BE2C (cell line): ENCODE results near the gene C6orf163.

Experiments
- DNase-seq: peaks from one replicate; pipeline ENCODE4 v3.0.0-alpha.2; 2020
- H3K27me3 ChIP-seq: fragments of 250-450 bp; sonication (Bioruptor Pico); 2 replicates; pipeline ENCODE4 v1.5.1; 2020; ENCODE audit warnings: mild to moderate bottlenecking
- H3K36me3 ChIP-seq: fragments of 250-450 bp; sonication (Bioruptor Pico); 2 replicates; pipeline ENCODE4 v1.5.1; 2020; ENCODE audit warnings: mild to moderate bottlenecking
- H3K4me1 ChIP-seq: fragments of 250-450 bp; sonication (Bioruptor Pico); 2 replicates; pipeline ENCODE4 v1.5.1; 2020
- H3K4me3 ChIP-seq: 2 replicates; pipeline ENCODE4 v1.5.1; 2011; ENCODE audit warnings: low read depth, low read length
- H3K9me3 ChIP-seq: fragments of 250-450 bp; sonication (Bioruptor Pico); 2 replicates; pipeline ENCODE4 v1.5.1; 2020
- TF ChIP-seq, protein P1 (sequence below): IDR thresholded peaks from 2 replicates; pipeline ENCODE4 v1.5.1; 2012; ENCODE audit warnings: mild to moderate bottlenecking, low read depth, low read length

C6orf163 gene

DNA sequence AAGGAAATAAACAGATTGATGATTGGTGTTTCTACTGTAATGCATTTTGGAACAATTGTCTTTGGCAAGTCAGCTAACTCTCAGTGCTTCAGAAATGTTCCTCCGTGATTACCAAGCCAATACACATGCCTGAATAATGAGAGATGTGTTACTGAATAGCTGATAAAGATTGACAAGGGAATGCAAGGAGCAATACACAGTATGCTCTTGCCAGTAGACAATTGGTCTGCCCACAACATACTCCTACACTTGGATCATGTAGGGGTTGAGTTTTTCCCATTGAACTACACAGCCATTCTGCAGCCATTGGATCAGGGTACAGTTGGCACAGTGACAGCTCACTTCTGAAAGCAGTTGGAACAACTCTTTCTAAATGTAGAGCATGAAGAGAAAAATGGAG, 9.9 kb upstream of the C6orf163 start:
- Histone ChIP-seq H3K9me3 (no peaks in the 10 kb centered on the region), H3K27me3 (no peaks in the 10 kb centered on the region), H3K4me3 (no peak overlapping the region), H3K36me3 (no peaks in the 10 kb centered on the region), H3K4me1 (no peaks in the 10 kb centered on the region; the same call in 1 of the 2 replicates)
- DNase-seq: no peak
- TF ChIP-seq, protein P1, sequence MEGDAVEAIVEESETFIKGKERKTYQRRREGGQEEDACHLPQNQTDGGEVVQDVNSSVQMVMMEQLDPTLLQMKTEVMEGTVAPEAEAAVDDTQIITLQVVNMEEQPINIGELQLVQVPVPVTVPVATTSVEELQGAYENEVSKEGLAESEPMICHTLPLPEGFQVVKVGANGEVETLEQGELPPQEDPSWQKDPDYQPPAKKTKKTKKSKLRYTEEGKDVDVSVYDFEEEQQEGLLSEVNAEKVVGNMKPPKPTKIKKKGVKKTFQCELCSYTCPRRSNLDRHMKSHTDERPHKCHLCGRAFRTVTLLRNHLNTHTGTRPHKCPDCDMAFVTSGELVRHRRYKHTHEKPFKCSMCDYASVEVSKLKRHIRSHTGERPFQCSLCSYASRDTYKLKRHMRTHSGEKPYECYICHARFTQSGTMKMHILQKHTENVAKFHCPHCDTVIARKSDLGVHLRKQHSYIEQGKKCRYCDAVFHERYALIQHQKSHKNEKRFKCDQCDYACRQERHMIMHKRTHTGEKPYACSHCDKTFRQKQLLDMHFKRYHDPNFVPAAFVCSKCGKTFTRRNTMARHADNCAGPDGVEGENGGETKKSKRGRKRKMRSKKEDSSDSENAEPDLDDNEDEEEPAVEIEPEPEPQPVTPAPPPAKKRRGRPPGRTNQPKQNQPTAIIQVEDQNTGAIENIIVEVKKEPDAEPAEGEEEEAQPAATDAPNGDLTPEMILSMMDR: no peak

DNA sequence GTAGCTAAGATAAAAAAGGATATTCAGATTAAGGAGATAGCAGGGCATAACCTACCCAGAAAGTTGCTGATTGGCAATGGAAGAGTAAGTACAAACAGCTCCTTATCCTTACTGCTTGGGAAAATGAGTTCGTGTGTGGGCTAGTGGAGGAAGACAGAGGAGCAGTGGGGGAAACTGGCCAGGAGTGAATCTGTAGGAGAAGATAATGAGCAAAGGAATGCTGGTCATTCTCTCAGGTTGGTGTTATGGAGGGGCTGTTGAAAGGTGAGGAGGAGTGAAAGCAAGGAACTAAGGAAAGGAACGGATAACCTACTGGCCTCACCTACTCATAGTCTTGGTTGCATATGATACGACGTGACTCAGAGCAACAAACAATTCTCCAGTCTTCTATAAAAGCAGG, 8.2 kb upstream of the C6orf163 start:
- no peak for DNase-seq
- H3K9me3 ChIP-seq: no peaks in the 10 kb centered on the region
- TF ChIP-seq, protein P1: no peak
- no peaks in the 10 kb centered on the region for H3K27me3 ChIP-seq
- H3K4me3 ChIP-seq: no peak overlapping the region
- H3K36me3 ChIP-seq: no peaks in the 10 kb centered on the region
- H3K4me1 ChIP-seq: no peaks in the 10 kb centered on the region; the same call in 1 of the 2 replicates

DNA sequence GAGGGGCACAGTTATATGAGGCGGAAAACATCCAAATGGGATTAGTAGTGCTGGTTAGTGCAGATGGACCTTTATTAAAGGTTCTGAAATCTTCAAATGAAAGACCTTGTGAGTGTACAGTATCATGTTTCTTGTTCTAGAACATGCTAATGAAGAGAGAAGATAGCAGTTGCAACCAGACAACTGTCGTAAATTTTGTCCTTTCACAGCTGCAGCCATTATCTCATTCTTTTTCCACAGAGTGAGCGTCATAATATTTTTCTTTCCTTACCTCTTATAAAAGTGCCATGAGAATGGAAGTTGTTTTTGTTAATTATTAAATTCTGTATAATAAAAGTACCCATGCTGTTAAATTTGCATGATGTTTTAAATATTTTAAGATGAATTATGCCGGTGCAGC, 4.4 kb upstream of the C6orf163 start:
- no peak for DNase-seq
- Histone ChIP-seq H3K36me3 (no peaks in the 10 kb centered on the region), H3K4me1 (no peaks in the 10 kb centered on the region; the same call in 1 of the 2 replicates), H3K27me3 (no peaks in the 10 kb centered on the region), H3K4me3 (no peak overlapping the region), H3K9me3 (no peaks in the 10 kb centered on the region)
- TF ChIP-seq, protein P1: no peak

DNA sequence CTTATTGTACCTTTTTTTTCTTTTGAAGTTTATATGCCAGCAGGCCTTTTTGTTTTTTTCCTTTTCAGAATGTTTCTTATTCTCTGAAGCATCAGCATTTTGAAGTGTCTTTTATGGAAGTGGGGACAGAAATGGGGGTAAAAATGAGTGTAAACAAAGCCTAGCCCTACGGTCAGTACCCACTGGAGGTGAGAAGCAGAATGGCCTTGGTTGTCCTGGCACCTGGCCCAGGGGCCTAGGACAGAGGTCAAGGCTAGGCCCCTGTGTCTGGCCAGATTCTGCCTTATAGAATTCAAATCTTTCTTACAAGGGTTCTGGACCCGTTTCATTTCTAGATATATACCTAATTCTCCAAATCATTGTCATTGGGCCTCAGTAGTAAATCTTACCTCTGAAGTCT, 3.5 kb upstream of the C6orf163 start:
- DNase-seq: no peak
- TF ChIP-seq, protein P1: no peak
- Histone ChIP-seq H3K36me3 (no peaks in the 10 kb centered on the region), H3K9me3 (no peaks in the 10 kb centered on the region), H3K4me3 (no peak overlapping the region), H3K27me3 (no peaks in the 10 kb centered on the region), H3K4me1 (no peaks in the 10 kb centered on the region; the same call in 1 of the 2 replicates)

DNA sequence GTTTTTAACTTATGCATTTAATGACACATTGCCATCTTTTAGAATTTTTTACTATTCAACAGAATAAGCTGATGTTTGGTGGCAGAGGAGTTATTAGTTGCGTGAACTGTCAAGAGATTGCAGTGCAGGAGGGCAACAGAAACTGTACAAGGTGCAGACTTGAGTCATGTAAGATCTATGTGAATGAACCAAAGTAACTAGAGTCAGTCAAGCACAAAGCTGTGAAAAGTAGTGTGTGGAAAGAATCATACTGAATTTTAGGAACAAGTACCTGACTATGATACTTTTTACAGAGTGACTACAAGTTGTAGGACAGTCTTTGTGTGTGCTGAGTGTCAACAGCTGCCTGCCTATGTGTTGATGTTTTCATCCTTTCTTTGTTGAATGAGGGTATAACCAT, 2.7 kb upstream of the C6orf163 start:
- Histone ChIP-seq H3K36me3 (no peaks in the 10 kb centered on the region), H3K4me1 (no peaks in the 10 kb centered on the region; the same call in 1 of the 2 replicates), H3K4me3 (no peak overlapping the region), H3K9me3 (no peaks in the 10 kb centered on the region), H3K27me3 (no peaks in the 10 kb centered on the region)
- no peak for DNase-seq
- TF ChIP-seq, protein P1: no peak

DNA sequence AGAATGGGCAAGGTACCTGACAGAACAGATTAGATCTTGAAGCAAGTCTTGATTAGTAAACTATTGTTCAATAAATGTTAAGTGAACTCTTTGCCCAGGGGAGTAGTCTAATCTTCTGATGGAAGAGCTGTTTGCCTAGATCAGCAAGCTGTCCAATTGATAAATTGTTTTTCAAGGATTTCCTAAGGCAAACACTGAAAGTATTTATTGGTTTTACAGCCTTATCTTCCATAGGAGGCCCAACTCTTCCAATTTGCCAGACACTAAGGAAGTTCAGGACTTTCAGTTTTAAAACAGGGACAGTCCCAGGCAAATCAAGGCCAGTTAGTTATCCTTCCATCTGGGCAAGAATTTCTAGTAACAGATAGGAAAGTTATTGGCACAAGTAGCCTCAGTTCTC, 1.8 kb upstream of the C6orf163 start:
- TF ChIP-seq, protein P1: no peak
- no peak for DNase-seq
- H3K4me3 ChIP-seq: no peak overlapping the region
- H3K4me1 ChIP-seq: no peaks in the 10 kb centered on the region; the same call in 1 of the 2 replicates
- no peaks in the 10 kb centered on the region for H3K36me3 ChIP-seq
- H3K9me3 ChIP-seq: no peaks in the 10 kb centered on the region
- no peaks in the 10 kb centered on the region for H3K27me3 ChIP-seq
